Measurements from ENCODE around the gene INPP5A.

The INPP5A gene

DNA sequence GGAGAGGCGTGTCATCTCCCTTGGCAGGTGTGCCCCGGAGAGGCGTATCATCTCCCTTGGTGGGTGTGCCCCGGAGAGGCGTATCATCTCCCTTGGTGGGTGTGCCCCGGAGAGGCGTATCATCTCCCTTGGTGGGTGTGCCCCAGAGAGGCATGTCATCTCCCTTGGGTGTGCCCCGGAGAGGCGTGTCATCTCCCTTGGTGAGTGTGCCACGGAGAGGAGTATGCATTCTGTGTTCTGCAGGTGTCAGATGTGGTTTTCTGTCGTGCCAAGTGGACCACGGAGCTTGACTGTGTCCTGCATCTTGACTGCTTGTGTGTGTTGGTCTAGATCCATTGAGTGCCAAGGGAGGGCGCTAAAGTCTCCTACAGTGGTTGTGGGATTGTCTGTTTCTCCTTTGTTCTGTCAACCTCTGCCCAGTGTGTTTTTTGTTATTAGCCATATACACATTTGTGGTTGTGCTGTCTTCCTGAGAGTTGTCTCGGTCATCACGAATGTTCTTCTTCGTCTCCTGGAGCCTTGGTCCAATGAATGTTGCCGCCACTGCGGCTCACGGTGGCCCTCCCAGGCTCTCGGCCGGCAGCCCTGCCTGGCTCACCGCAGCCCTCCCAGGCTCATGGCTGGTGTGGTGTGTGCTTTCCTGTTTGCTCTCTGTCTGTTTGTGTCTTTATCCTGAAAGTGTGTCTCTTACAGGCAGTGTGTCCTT, 96.8 kb downstream of the INPP5A start:
- DNase-seq: no peak

DNA sequence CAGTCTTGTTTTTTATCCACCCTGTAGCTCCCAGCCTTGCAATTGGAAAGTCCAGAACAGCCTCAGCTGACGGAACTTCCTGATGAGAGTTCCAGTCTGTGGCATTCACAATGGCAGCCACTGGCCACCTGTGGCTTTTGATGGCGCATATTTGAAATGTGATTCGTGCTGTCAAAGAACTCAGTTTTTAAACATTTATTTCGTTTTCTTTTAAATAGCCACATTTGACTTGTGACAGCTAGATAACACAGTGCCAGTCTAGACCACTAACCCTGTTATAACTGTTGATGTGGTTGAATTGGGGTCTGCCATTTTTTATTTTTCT, 97.3 kb downstream of the INPP5A start:
- no peak for DNase-seq

DNA sequence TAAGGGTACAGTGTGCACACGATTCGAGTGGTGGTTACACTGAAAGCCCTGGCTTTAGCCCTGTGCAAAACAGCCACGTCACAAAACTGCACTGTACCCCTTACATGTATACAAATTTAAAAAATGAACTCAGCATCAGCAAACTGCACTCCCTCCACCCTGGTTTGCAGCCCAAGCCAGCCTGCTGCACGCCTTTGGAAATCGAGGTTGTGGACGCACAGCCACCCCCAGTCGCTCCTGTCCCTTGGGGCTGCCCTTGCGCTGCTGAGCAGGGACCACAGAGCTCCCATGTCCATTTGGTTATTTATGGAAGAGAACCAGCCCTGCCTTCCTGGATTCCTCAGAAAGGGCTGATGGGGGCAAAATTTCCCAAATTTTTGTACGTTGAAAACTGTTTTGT, 98.8 kb downstream of the INPP5A start:
- no peak for DNase-seq

DNA sequence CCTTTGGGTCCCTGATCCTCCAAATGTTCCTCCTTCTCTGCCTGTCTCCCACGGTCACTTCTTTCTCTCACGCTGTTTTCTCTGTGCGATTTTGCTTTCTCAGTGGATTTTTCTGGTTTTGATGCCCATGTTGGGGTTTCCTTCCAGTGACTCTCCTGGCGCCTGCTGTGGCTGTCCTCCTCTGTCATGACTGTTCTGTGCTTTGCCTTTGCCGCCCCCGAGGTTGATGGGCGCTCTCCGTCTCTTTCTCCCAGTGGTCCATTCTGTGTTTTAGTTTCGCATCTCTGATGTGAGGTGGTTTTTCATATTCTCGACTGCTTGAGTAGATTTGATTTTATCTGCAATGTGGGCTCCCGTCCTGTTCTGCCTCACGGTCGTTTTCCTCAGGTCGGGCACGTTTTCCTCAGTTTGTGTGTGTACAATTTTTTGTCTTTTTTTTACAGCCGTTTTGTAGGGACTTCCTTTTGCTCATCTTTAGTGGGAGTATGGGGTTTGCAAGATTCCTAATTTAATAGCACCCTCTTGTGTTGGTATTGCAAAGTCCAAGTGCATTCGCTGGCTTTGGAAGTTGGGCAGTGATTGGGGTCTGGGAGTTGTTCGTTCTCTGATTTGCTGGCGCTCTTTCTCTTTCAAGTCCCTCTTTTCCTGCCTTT, 100.0 kb downstream of the INPP5A start:
- DNase-seq: no peak

DNA sequence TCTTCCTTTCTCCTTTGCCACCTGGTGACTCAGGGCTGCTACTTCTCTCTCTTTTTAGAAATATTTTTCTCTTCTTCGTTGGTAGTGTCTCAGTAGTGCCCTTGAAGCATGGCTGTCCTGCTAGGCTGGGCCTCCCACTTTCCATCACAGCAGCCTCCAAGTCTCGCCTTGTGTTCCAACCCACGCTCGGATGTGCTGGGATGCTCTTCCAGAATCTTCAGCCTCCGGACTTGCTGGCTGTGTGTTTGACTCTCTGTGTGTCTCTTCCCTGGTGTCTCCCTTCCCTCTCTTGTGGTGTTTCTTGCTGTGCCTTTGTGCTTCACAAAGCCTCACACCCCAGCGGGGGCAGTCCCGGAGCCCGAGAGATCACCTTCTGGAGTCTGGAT, 100.5 kb downstream of the INPP5A start:
- no peak for DNase-seq

DNA sequence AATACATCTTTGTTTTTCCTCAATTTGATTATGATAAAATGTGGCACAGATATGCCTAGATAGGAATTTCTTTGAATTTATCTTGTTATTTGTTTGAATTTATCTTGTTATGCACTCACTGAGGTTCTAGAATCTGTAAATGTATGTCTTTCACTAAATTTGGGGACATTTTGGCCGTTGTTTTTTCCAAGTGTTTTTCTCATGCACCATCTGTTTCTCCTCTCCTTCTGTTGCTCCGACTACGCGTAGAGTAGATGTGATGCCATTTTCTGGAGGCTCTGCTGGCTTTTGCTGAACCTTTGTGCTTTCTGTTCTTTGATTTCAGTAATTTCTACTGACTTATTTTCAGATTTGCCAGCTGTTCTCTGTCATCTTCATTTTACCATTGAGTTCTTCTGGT, 101.9 kb downstream of the INPP5A start:
- no peak for DNase-seq

DNA sequence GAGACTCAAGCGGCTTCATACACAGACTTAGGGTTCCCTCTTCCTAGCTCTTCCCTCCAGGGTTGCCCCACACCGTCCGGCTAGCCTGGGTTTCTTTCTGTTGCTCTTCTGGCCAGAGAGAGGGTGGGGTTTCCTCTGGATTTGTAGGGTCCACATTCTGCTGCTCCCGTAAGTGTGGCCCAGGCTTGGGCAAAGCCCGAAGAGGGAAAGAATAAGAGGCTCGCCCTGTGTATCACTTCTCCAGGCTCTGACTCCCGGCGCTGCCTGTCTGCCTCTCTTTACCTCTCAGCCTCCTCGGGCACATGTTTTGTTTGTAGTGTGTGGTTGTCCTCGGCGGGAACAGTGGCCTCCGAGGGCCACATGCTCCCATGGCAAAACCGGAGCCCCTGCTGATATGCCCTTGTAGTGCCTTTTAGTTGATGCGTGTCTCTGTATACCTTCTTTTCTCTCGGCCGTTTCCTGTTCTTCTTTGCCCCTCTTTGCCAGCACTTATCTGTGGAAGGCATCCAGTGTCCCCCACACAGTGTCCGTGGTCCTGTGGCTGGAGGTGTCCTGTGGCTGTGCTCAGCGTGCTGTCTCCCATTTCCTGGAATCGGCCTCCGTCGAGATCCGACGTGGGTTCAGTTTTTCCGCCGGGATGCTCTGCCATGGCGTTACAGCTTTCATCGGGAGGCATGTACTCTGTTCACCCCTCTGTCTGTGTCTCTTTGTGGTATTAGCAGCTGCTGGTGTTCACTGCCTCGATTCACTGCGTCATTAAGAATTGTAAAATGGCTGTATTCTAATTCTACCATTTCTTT, 102.9 kb downstream of the INPP5A start:
- no peak for DNase-seq

DNA sequence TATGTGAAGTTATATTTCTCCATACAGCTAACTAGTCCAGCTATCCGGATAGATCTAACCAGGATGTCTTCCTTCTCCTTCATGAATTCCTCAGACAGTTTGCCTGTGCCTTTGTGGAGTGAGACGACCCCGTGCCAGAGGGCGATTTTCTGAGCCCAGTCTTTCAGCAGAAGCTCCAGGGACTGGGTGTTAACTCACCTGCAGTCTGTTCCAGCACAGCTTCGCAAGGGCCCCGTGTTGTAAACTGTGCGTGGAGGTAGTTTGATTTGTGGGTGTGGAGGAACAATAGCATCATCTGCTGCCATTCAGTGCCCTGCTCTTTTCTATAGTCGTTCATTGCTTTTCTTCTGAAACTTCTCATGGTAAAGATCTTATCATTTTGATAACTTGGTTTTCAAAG, 103.8 kb downstream of the INPP5A start:
- no peak for DNase-seq

DNA sequence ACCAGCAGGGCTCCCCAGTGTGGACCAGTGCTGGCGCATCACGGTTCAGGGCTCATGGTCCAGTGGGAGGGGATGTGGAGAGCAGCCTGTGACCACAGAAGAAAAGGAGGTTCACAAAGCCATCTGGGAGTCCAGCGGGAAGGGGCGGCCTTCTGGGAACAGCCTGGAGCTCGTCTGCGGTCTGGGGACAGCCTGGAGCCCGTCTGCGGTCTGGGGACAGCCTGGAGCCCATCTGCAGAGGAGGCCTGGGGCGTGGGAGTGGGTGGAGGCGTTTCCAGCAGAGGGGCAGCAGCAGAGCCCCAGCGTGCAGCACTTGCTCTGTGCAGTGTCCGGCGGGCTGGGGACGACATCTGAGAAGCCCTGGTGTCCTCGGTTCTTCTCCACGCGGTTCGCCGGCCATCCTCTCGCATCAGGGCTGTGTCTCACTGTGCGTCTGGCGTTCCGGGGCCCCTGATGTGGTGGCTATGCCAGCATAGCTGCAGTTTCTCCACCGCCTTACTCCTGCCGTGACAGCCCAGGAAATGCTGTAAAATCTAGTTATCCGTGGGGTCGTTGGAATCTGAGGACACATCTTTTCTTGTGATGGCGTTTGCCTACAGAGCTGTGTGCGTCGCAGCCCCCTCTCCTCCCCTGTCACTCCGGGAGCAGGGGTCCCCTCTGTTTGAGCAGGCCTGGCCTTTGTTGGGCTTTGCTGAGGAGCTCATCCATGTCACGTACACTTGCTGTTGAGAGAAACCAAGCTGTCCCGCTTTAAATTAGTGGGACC, 104.6 kb downstream of the INPP5A start:
- DNase-seq: no peak

DNA sequence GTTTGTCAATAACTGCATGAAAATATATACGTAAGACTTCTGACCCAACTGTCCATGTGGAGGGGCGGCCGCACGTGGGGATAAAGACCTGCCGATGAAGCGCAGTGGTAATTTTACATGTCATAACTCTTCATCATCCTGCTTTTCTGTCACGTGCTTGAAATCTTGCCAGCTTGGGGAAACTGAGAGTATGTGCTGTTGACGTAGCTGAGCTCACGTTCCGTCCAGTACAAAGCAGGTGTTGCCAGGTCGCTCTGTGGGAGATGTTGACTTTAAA, 105.1 kb downstream of the INPP5A start:
- DNase-seq: no peak

DNA sequence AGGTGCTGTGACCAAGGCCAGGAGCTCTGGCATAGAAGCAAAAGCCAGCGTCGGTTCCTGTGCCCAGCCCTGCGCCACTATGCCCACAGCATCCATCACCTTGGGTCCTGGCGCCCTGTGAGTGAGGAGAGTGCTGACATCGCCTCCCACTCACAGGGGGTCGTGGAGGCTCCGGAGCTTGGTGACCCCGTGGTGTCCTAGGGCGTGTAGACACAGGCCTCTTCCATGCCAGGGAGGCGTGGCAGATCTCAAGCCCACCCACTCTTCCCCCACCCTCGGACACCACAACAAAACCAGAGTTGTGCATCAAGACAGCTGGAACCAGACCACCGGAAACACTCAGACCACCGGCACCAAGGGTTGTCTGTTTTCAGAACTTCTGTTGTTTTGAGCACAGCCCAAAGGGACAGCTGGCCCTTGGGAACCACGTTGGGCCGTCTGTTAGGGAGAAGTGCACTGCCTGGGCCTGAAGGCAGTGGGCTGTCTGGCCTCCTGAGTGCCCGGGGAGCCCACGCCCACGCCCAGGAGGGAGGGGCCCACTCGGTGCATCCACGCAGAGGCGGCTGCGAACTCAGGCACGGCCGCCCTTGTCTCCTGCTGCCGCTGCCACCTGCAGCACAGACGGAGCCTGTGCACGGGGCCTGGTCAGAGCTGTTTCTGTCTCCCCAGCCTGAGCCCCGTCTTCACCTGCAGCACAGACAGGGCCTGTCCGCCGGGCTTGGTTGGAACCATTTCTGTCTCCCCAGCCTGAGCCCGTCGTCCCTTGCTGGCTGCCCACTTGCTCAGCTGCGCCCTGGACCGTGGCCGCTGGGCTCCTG, 106.3 kb downstream of the INPP5A start:
- DNase-seq: no peak

DNA sequence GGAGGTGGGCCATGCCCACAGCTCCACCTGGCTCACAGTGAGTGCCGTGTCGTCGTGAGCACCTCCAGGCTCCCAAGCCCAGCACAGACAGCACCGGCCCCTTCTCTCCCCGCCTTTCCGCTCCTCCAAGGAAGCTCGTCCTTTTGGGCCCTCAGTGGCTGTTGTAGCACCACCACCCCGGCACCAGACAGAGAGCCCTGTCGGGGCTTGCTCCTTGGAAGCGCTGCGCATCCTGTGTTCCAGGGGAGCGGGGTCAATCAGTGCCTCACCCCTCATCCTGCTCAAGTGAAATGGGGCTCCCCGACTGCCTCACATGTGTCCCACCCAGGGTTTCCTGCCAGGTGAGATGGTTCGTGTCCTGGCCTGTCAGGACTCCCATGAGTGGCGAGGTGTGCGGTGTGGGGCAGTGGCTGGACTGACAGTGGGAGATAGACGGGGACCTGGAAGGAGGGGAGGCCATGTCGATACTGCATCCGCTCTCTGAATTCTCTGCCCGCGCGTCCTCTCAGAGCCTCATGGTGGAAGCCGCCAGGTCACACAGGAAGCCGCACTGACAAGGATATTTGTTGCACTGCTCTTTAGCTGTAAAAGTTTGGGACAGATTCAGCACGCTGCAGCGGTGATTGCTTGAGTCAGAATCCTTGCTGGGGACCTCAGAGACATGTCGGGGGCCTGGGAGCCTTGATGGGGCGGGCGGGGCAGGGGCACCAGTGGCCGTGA, 107.1 kb downstream of the INPP5A start:
- DNase-seq: no peak

DNA sequence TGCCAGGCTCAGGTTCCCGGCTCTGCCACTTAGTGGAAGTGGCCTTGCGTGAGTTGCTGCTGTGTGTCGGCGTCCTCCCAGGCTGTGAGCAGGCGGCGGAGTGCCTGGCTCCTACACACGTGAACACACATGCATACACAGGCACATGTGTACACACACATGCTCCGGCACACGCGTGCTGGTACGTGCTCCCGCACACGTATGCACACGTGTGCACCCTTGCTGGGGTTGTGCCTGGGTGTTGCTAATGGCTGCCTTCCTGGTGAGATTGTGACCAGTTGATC, 107.6 kb downstream of the INPP5A start:
- no peak for DNase-seq

DNA sequence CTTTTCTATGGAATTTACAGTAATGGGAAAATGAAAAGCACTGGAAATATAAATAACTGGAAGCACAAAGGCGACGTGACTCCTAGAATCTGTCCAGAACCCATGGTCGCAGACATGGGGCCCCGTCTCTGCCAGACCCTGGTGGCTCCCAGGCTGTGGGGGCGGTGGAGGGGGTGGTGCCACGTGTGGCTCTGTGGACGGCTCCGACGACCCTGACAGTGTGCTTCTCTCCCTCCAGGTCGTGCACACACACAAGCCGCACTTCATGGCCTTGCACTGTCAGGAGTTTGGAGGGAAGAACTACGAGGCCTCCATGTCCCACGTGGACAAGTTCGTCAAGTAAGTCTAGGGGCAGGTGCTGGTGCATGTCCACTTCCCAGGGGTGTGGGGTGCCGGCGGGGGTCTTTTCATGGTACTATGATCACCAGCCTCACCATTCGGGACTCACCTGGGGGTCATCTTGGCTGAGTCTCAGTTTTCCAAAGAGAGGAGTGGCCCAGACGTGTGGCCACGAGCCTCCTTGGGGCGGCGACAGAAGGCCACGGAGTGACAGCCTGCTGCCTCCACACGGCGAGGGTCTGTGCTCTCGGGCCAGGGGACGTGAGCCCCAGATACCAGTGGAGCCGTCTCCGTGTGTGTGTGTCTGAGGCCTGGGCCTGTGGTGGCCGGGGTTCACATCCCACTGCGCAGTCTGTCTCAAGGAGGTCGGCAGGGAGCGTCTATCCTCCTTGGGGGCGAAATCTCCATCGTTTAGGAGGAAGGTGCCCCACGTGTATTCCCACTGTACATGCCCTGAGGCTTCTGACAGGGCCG, 108.2 kb downstream of the INPP5A start:
- DNase-seq: no peak

DNA sequence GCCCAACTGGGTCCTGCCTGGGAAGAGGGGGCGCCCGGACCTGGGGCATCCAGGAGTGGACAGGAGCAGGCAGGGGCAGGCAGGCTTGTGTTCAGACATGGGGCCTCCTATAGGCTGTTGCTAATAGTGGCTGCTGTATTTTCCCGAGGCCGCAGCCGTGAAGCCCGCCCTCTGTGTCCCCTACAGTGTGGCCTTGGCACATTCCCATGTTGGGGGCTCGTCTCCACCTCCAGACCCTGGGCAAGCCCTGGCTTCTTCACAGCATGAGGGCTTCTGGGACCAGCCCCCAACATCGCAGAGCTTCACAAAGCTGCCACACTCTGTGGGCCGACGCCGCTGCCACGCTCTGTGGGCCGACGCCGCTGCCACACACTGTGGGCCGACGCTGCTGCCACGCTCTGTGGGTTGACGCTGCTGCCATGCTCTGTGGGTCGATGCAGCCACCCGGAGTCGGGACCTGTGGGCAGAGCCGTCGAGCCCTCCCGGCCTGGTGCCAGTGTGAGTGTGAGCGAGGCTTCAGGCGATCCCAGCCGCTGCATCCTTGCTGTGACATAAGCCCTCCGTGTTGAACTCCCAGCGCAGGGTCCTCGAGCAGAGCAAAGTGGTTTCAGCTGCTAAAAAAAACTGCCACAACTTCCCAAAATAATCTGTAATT, 109.0 kb downstream of the INPP5A start:
- no peak for DNase-seq

DNA sequence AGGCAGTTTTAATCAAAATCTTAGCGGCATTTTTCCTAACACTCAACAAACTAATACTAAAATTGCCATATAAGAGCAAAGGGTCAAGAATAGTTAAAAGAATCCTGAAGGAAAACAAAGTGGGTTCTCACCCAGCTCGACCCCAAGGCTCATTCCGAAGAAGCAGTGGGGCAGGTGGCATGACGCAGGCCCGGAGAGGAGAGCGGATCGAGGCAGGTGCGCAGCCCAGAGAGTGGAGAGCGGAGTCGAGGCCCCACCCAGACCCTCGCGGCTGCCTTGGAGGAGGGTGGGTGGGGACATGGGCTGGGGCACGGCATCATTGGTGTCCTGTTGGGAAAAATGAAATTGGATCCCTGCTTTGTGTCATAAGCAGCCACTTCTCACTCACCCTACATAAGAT, 109.8 kb downstream of the INPP5A start:
- no peak for DNase-seq

DNA sequence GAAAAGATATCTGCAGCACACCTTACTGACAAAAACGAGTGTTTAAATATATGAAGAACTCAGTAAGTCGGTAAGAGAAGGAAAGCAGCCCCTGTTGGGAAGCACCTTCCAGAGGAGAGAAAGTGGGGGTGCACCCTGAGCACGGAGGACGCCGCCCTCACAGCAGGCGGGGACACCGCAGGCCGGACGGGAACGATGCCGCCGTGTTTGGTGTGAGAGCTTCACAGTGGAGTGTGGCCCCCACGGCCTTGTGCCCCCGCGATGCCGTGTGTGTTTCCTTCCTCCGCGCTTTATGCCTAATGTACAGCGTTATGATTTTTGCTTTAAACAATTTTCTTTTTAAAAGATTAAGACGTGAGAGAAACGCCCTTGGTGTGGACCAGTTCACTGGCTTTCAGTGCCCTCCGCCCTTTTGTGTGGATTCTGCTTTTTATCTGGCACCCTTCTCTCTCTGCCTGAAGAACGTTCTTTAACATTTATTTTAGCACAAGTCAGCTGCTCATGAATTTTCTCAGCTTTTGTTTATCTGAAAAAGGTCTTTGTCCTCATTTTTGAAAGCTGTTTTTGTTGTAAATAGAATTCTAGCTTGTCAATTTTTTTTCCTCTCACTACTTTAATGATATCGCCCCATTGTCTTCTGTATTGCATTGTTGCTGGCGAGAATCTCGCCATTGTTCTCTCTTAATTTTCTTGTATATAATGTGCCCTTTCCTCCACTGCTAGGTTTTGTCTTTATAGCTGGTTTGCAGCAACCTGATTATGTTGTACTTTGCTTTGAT, 110.7 kb downstream of the INPP5A start:
- no peak for DNase-seq

DNA sequence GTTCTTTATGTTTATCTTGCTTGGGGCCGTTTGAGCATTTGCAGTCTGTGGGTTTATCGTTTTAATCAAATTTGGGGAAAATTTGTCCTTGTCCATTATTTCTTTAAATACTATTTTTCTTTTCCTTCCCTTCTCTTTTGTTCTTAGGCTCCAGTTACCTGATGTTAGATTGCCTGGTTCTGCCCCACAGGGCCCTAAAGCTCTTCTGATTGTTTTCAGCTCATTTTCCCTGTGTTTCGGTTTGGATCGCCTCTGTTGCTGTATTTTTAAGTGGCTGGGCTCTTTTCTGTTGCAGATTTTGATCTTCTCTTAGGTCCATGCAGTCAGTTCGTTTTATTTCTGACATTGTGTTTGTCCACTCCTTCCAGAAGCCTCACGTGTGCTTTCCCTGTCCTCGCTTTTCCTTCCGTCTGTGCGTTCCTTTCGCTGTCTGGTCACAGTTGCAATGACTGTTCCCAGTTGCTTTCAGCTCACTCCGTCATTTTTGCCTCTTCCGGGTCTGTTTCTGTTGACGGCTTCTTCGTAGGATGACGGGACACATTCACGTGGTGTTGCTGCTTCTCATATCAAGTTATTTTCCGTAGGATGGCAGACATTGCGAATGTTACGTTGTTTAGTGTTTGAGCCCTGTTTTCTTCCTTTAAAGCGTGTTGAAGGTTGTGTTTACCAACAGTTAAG, 111.4 kb downstream of the INPP5A start:
- DNase-seq: no peak

DNA sequence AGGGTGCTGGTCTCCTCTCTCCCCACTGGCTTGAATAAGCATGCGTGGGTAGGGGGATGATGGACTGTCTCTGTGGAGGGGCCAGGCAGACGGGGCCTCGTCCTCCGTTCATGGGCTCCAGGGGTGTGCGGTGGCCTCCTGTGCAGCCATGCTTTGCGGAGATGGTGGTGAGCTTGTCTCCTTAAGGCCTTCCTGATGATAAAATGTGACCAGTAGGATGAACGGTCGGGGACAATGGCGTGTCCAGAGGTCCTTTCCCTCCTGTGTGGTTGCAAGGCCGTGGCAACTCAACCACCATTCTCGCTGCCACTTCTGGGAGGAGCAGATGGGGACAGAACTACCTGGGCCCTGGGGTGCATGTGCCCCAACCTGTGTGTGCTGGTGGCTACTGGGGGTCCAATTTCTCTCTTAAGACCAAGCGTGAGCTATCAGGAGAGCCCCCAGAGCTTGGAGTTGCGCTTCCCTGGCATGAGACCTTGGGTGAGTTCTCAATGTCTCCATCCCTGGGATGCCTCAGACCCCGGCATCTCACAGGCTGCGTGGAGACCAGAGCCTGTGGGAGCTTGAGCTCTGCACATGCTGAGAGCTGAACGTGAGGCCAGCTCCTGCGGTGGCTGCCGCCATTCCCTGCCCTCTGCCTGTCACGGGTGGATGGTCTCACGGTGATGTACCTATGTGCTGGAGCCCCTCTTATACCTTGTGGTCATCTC, 112.2 kb downstream of the INPP5A start:
- no peak for DNase-seq
